ENCODE data around the gene ACER1.

DNA sequence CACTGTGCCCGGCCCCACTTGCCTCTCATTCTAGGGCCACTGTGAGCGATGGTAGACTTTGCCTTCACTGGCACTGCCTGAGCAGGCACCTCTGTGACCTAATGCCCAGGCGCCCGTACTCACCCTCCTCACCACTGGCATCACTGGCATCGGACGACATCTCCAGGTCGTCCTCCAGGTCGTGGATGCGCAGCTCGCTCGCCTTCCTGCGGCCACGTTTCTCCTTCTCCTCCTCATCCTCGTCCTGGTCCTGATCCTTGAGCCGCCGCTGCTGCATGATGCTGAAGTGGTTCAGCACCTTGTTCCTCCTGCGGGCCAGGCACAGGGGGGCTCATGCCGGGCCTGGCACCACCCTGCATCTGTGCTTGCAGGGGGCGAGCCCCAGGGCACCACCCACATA lies 49.8 kb upstream of the ACER1 start:
- TF ChIP-seq, protein P1, sequence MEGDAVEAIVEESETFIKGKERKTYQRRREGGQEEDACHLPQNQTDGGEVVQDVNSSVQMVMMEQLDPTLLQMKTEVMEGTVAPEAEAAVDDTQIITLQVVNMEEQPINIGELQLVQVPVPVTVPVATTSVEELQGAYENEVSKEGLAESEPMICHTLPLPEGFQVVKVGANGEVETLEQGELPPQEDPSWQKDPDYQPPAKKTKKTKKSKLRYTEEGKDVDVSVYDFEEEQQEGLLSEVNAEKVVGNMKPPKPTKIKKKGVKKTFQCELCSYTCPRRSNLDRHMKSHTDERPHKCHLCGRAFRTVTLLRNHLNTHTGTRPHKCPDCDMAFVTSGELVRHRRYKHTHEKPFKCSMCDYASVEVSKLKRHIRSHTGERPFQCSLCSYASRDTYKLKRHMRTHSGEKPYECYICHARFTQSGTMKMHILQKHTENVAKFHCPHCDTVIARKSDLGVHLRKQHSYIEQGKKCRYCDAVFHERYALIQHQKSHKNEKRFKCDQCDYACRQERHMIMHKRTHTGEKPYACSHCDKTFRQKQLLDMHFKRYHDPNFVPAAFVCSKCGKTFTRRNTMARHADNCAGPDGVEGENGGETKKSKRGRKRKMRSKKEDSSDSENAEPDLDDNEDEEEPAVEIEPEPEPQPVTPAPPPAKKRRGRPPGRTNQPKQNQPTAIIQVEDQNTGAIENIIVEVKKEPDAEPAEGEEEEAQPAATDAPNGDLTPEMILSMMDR (conservative IDR thresholded peaks at IDR 0.05; ENCODE audit: low read length) = no peak
- no peak for TF ChIP-seq EZH2phosphoT487 (IDR thresholded peaks at IDR 0.05; ENCODE audit: borderline replicate concordance)
